Hepatocyte (in vitro differentiated cells): Measurements from ENCODE around the gene TRIM75.

Experiments used
- EZH2 ChIP-seq: fragments of 200-600 bp; sonication (generic); IDR thresholded peaks from 2 replicates; pipeline ENCODE4 v1.6.1; 2016; ENCODE audit warnings: antibody characterized with exemption, mild to moderate bottlenecking, borderline replicate concordance
- EZH2phosphoT487 ChIP-seq: fragments of 200-600 bp; sonication (generic); IDR thresholded peaks from one replicate; pipeline ENCODE4 v1.6.1; 2018; ENCODE audit warnings: antibody characterized with exemption, mild to moderate bottlenecking, low read depth, moderate library complexity; ENCODE audit not compliant: unreplicated experiment, severe bottlenecking
- TF ChIP-seq, protein P1 (sequence below): fragments of 200-600 bp; sonication (generic); IDR thresholded peaks from 2 replicates; pipeline ENCODE4 v1.5.1; 2016; ENCODE audit warnings: antibody characterized with exemption, mild to moderate bottlenecking; ENCODE audit not compliant: poor library complexity

- TF ChIP-seq, protein P1, sequence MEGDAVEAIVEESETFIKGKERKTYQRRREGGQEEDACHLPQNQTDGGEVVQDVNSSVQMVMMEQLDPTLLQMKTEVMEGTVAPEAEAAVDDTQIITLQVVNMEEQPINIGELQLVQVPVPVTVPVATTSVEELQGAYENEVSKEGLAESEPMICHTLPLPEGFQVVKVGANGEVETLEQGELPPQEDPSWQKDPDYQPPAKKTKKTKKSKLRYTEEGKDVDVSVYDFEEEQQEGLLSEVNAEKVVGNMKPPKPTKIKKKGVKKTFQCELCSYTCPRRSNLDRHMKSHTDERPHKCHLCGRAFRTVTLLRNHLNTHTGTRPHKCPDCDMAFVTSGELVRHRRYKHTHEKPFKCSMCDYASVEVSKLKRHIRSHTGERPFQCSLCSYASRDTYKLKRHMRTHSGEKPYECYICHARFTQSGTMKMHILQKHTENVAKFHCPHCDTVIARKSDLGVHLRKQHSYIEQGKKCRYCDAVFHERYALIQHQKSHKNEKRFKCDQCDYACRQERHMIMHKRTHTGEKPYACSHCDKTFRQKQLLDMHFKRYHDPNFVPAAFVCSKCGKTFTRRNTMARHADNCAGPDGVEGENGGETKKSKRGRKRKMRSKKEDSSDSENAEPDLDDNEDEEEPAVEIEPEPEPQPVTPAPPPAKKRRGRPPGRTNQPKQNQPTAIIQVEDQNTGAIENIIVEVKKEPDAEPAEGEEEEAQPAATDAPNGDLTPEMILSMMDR: no peak
- no peak for TF ChIP-seq EZH2
- no peak for TF ChIP-seq EZH2phosphoT487
Observed at GRCh38 chr4:165059386-165059785, 5.7 kb downstream of the TRIM75 start.
